Muscle of leg (tissue), 11 donors: ENCODE measurements around the gene MICAL2. TPM values are rescaled to one million over a fixed set of nuclear protein-coding genes. Genes with fewer than 3 reads are reported as not detected.

ENCODE experiments used
- DNase-seq: peaks from one replicate; pipeline ENCODE4 v3.0.0; 2013
- H3K27ac ChIP-seq: one replicate; pipeline ENCODE4 v1.5.1; 2013; ENCODE audit warnings: mild to moderate bottlenecking, low read length, control low read depth
- H3K27me3 ChIP-seq: one replicate; pipeline ENCODE4 v1.6.1; 2013; ENCODE audit warnings: low read length; ENCODE audit not compliant: control insufficient read depth, insufficient read depth
- H3K36me3 ChIP-seq: one replicate; pipeline ENCODE4 v1.6.1; 2013; ENCODE audit warnings: low read length; ENCODE audit not compliant: control insufficient read depth, insufficient read depth
- H3K4me1 ChIP-seq: one replicate; pipeline ENCODE4 v1.6.1; 2013; ENCODE audit warnings: low read length; ENCODE audit not compliant: control insufficient read depth, insufficient read depth
- H3K4me3 ChIP-seq: one replicate; pipeline ENCODE4 v1.5.1; 2013; ENCODE audit warnings: low read length, control low read depth
- H3K9me3 ChIP-seq: replicated peaks from 2 replicates; pipeline ENCODE4 v1.6.1; 2013; ENCODE audit warnings: low read depth, low read length; ENCODE audit not compliant: control insufficient read depth
- WGBS: methylation state at CpG from one replicate; pipeline ENCODE4 v1.1.5; 2013; ENCODE audit warnings: missing lambda C conversion rate; ENCODE audit not compliant: insufficient coverage; 5-methylcytosine and 5-hydroxymethylcytosine counted together
- polyA plus RNA-seq, 8 donors: library from polyadenylated mRNA; unstranded; fragments of 120-200 nt; gene quantifications; one replicate each; pipeline versions ENCODE4 v1.2.1 to v1.2.3, GENCODE V29; 2013; ENCODE audit warnings: inconsistent platforms in 1 of 8, low replicate concordance in 1 of 8; ENCODE audit not compliant: insufficient read length in 8 of 8, insufficient read depth in 1 of 8
- total RNA-seq: library from RNA; stranded (reverse); fragments of 120-200 nt; gene quantifications from one replicate; pipeline ENCODE4 v1.2.4, GENCODE V29; 2013

The MICAL2 gene
- total and polyA plus RNA-seq, 9 donors: 12.9 to 31.7 (median 21.8) TPM

GRCh38 chr11:12225046-12225739 is 114.8 kb downstream of the MICAL2 start:
- WGBS: 60% methylated on average over 1 of the region's 8 CpGs
- Histone ChIP-seq H3K36me3 (peaks cover 16% of the 10 kb centered on the region), H3K9me3 (no peaks in the 10 kb centered on the region), H3K27me3 (no peaks in the 10 kb centered on the region), H3K27ac (no peak overlapping the region), H3K4me3 (no peak overlapping the region), H3K4me1 (peaks cover 36% of the 10 kb centered on the region)
- DNase-seq: no peak

- Histone ChIP-seq H3K4me1 (peaks cover 27% of the 10 kb centered on the region), H3K36me3 (peaks cover 17% of the 10 kb centered on the region)
Observed at GRCh38 chr11:12226093-12226492, 115.7 kb downstream of the MICAL2 start.

DNA sequence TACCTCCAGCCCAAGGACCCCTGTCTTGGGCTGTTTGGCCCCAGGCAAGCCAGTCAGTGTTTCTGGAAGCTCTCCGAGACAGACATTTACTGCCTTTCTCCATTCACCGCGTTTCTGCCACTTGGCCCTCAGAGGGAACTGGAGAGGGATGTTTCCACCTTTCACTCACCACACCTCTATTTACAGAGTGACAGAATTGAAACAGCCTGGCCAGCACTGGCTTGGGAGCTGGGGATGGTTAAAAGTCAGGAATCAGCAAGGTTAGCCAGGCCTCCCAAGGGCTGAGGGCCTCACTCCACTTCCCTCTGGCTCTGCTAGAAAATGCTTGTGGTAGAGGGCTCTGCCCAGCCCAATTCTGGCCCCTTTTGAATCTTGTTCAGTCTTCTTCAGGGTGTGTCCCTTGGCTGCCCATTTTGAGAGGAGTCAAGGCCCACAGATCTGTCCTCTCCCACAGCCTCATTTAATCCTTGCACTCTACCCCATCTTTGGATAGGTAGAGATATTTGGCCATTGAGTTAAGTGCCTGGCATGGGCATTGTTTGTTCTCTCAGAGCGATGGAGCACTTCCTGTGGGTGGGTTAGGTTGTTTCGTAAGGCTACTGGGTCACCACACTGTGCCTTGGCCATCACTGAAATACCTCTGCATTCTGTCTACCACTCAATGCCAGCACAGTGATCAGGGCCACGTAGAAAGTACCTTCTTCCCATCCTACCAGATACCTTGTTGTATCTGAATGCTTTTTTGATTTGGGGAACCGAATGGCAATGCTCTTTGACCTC is 119.2 kb downstream of the MICAL2 start:
- Histone ChIP-seq H3K27ac (no peak overlapping the region), H3K9me3 (no peaks in the 10 kb centered on the region), H3K4me3 (no peak overlapping the region), H3K27me3 (no peaks in the 10 kb centered on the region), H3K4me1 (peaks cover under 1% of the 10 kb centered on the region), H3K36me3 (peaks cover 20% of the 10 kb centered on the region)
- DNase-seq: no peak
- WGBS: 70% methylated on average over 2 of the region's 7 CpGs

More at GRCh38 chr11:12226093-12226492, 115.7 kb downstream of the MICAL2 start:
- no peaks in the 10 kb centered on the region for H3K9me3 ChIP-seq
- no peaks in the 10 kb centered on the region for H3K27me3 ChIP-seq
- DNase-seq: no peak
- no peak overlapping the region for H3K4me3 ChIP-seq
- H3K27ac ChIP-seq: no peak overlapping the region
- 88% methylated on average over 7 of the region's 8 CpGs for WGBS

- no peaks in the 10 kb centered on the region for H3K9me3 ChIP-seq
- H3K4me1 ChIP-seq: peaks cover 21% of the 10 kb centered on the region
- 57% methylated on average over 1 of the region's 1 CpG for WGBS
- H3K36me3 ChIP-seq: peaks cover 10% of the 10 kb centered on the region
- no peak for DNase-seq
- H3K27me3 ChIP-seq: no peaks in the 10 kb centered on the region
- H3K4me3 ChIP-seq: no peak overlapping the region
- H3K27ac ChIP-seq: no peak overlapping the region
Observed at GRCh38 chr11:12232160-12232559, 121.8 kb downstream of the MICAL2 start.

- DNase-seq: no peak
- WGBS: no CpG with 5 or more reads among the region's 4 CpGs
Observed at GRCh38 chr11:12232817-12233601, 122.6 kb downstream of the MICAL2 start.

GRCh38 chr11:12233602-12233925 is 123.2 kb downstream of the MICAL2 start:
- H3K36me3 ChIP-seq: peaks cover 10% of the 10 kb centered on the region
- DNase-seq: no peak
- WGBS: no CpG with 5 or more reads among the region's 1 CpG

More at GRCh38 chr11:12232817-12233601, 122.6 kb downstream of the MICAL2 start:
- peaks cover 10% of the 10 kb centered on the region for H3K36me3 ChIP-seq
- H3K4me3 ChIP-seq: no peak overlapping the region
- peaks cover 29% of the 10 kb centered on the region for H3K4me1 ChIP-seq
- no peaks in the 10 kb centered on the region for H3K27me3 ChIP-seq
- no peaks in the 10 kb centered on the region for H3K9me3 ChIP-seq
- H3K27ac ChIP-seq: no peak overlapping the region

GRCh38 chr11:12234221-12234620 is 123.8 kb downstream of the MICAL2 start:
- no peak overlapping the region for H3K4me3 ChIP-seq
- H3K4me1 ChIP-seq: peaks cover 31% of the 10 kb centered on the region
- DNase-seq: no peak
- H3K9me3 ChIP-seq: no peaks in the 10 kb centered on the region
- 80% methylated on average over 1 of the region's 1 CpG for WGBS
- peaks cover 10% of the 10 kb centered on the region for H3K36me3 ChIP-seq
- H3K27ac ChIP-seq: no peak overlapping the region
- no peaks in the 10 kb centered on the region for H3K27me3 ChIP-seq

More at GRCh38 chr11:12233602-12233925, 123.2 kb downstream of the MICAL2 start:
- Histone ChIP-seq H3K9me3 (no peaks in the 10 kb centered on the region), H3K27me3 (no peaks in the 10 kb centered on the region), H3K27ac (no peak overlapping the region), H3K4me1 (peaks cover 31% of the 10 kb centered on the region), H3K4me3 (no peak overlapping the region)

GRCh38 chr11:12235080-12235479 is 124.7 kb downstream of the MICAL2 start:
- H3K27me3 ChIP-seq: no peaks in the 10 kb centered on the region
- H3K27ac ChIP-seq: no peak overlapping the region
- H3K36me3 ChIP-seq: peaks cover 5% of the 10 kb centered on the region
- no CpG with 5 or more reads among the region's 6 CpGs for WGBS
- no peaks in the 10 kb centered on the region for H3K9me3 ChIP-seq
- DNase-seq: no peak
- no peak overlapping the region for H3K4me3 ChIP-seq
- H3K4me1 ChIP-seq: peaks cover 39% of the 10 kb centered on the region

DNA sequence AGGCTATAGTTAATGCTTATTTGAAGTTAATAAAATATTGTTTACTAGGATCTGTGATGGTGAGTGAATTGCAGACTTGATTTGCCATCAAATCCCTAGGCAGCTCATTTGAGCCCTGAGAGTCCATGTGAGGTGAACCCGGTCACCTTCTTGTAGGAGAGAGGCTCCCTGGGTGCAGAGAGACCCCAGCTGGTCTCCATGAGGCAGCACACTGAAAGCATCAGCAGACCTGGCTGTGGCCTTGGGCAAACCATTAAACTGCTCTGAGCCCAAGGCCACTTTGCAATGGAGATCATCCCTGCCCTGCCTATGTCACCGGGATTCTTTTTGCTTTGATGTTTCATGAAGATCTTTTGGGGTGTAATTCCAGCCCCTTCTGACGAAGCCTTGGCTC is 125.2 kb downstream of the MICAL2 start:
- H3K9me3 ChIP-seq: no peaks in the 10 kb centered on the region
- DNase-seq: no peak
- H3K4me1 ChIP-seq: peaks cover 43% of the 10 kb centered on the region
- peak overlapping the region; percentile 63 for H3K27ac ChIP-seq
- 80% methylated on average over 2 of the region's 3 CpGs for WGBS
- H3K36me3 ChIP-seq: peaks cover 3% of the 10 kb centered on the region
- H3K4me3 ChIP-seq: no peak overlapping the region
- no peaks in the 10 kb centered on the region for H3K27me3 ChIP-seq
